HG03378 (cell line): ENCODE measurements around the gene PXMP4.
"Not testable (repeated sequence)": the region's sequence is repeated elsewhere in the genome, so short reads cannot be mapped to it uniquely, and the experiment has no call there.

Experiments
- ATAC-seq: cut with Tn5 transposase; IDR thresholded peaks from one replicate; pipeline ENCODE4 v1.9.1; 2021; ENCODE audit warnings: mild to moderate bottlenecking, moderate library complexity; ENCODE audit not compliant: unreplicated experiment

PXMP4 gene

GRCh38 chr20:33704197-33704924 lies 15.7 kb downstream of the PXMP4 start:
- ATAC-seq: no peak

- ATAC-seq: no peak
Measured at GRCh38 chr20:33703498-33704137, 16.5 kb downstream of the PXMP4 start.

- no peak for ATAC-seq
Measured at GRCh38 chr20:33702861-33703260, 17.2 kb downstream of the PXMP4 start.

GRCh38 chr20:33701629-33702450 lies 18.3 kb downstream of the PXMP4 start:
- ATAC-seq: no peak

- not testable (repeated sequence) for ATAC-seq
Measured at GRCh38 chr20:33700696-33701441, 19.2 kb downstream of the PXMP4 start.

- ATAC-seq: not testable (repeated sequence)
Measured at GRCh38 chr20:33698966-33699365, 21.1 kb downstream of the PXMP4 start.

GRCh38 chr20:33697129-33697528 lies 23.0 kb downstream of the PXMP4 start:
- ATAC-seq: no peak

- no peak for ATAC-seq
Measured at GRCh38 chr20:33696448-33696847, 23.7 kb downstream of the PXMP4 start.

GRCh38 chr20:33694639-33695012 lies 25.5 kb downstream of the PXMP4 start:
- ATAC-seq: no peak

GRCh38 chr20:33693741-33694638 lies 26.1 kb downstream of the PXMP4 start:
- ATAC-seq: no peak

- ATAC-seq: no peak
Measured at GRCh38 chr20:33693289-33693688, 26.8 kb downstream of the PXMP4 start.

- ATAC-seq: no peak
Measured at GRCh38 chr20:33689973-33690372, 30.1 kb downstream of the PXMP4 start.

- no peak for ATAC-seq
Measured at GRCh38 chr20:33689493-33689892, 30.6 kb downstream of the PXMP4 start.

GRCh38 chr20:33688938-33689424 lies 31.1 kb downstream of the PXMP4 start:
- no peak for ATAC-seq

GRCh38 chr20:33687993-33688937 lies 31.8 kb downstream of the PXMP4 start:
- no peak for ATAC-seq

- no peak for ATAC-seq
Measured at GRCh38 chr20:33687370-33687915, 32.7 kb downstream of the PXMP4 start.

GRCh38 chr20:33686984-33687366 lies 33.1 kb downstream of the PXMP4 start:
- ATAC-seq: no peak
